GM20000 (cell line): ENCODE results near the gene SLC39A7.

Experiments used
- DNase-seq: peaks from one replicate; pipeline ENCODE4 v3.0.0; 2012; ENCODE audit warnings: low spot score
- TF ChIP-seq, protein P1 (sequence below): IDR thresholded peaks from 2 replicates; pipeline ENCODE4 v1.5.1; 2012; ENCODE audit warnings: mild to moderate bottlenecking, control low read depth; ENCODE audit errors: extremely low read depth, missing control alignments

Gene SLC39A7

DNA sequence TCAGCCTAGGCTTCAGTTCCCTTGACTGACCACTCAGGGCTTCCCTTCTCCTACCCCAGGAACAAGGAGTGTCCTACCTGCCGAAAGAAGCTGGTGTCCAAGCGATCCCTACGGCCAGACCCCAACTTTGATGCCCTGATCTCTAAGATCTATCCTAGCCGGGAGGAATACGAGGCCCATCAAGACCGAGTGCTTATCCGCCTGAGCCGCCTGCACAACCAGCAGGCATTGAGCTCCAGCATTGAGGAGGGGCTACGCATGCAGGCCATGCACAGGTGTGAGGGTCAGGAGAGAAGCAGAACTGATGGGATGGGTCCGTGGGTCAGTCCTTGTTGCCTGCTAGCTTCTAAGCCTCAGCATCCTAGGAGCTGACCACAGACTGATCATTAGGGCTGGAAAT is 9.2 kb downstream of the SLC39A7 start:
- TF ChIP-seq, protein P1, sequence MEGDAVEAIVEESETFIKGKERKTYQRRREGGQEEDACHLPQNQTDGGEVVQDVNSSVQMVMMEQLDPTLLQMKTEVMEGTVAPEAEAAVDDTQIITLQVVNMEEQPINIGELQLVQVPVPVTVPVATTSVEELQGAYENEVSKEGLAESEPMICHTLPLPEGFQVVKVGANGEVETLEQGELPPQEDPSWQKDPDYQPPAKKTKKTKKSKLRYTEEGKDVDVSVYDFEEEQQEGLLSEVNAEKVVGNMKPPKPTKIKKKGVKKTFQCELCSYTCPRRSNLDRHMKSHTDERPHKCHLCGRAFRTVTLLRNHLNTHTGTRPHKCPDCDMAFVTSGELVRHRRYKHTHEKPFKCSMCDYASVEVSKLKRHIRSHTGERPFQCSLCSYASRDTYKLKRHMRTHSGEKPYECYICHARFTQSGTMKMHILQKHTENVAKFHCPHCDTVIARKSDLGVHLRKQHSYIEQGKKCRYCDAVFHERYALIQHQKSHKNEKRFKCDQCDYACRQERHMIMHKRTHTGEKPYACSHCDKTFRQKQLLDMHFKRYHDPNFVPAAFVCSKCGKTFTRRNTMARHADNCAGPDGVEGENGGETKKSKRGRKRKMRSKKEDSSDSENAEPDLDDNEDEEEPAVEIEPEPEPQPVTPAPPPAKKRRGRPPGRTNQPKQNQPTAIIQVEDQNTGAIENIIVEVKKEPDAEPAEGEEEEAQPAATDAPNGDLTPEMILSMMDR, result no peak
- DNase-seq, result peak; percentile 7

DNA sequence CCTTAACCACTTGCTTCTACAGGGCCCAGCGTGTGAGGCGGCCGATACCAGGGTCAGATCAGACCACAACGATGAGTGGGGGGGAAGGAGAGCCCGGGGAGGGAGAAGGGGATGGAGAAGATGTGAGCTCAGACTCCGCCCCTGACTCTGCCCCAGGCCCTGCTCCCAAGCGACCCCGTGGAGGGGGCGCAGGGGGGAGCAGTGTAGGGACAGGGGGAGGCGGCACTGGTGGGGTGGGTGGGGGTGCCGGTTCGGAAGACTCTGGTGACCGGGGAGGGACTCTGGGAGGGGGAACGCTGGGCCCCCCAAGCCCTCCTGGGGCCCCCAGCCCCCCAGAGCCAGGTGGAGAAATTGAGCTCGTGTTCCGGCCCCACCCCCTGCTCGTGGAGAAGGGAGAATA is 10.5 kb downstream of the SLC39A7 start:
- TF ChIP-seq, protein P1, result no peak
- peak; percentile 4 for DNase-seq

DNA sequence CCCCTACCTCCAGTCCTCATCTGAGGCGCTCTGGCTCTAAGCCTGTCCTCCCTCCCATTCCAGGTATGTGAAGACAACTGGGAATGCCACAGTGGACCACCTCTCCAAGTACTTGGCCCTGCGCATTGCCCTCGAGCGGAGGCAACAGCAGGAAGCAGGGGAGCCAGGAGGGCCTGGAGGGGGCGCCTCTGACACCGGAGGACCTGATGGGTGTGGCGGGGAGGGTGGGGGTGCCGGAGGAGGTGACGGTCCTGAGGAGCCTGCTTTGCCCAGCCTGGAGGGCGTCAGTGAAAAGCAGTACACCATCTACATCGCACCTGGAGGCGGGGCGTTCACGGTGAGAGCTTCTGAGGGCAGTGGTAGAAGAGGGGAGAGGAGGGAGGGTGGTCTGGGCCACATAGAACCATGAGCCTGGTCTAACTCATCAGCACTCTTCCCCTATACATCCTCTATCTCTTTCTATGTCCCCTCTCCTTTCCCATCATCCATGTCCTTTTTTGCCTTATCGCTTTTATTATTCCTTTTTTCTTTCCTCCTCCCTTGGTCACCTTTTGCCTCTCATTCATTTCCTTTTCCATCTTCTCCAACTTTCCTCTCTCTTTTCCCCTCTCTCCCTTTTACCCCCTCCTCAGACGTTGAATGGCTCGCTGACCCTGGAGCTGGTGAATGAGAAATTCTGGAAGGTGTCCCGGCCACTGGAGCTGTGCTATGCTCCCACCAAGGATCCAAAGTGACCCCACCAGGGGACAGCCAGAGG is 11.2 kb downstream of the SLC39A7 start:
- TF ChIP-seq, protein P1, result no peak
- DNase-seq, result no peak

DNA sequence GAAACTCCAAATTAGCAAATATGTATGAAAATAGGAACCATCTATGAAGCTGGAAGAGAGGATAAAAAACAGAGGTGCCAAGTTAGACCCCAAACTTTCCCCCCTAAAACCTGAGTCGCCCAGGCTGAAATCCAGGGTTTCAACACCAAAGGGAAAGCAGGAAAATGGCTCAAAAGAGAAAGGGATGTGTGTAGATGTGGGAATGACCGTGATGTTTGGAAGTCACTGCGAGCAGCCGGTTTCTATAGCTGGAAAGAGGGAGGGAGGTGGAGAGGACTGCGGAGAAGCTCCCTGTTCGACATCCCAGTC is 12.1 kb downstream of the SLC39A7 start:
- no peak for DNase-seq
- TF ChIP-seq, protein P1, result no peak

DNA sequence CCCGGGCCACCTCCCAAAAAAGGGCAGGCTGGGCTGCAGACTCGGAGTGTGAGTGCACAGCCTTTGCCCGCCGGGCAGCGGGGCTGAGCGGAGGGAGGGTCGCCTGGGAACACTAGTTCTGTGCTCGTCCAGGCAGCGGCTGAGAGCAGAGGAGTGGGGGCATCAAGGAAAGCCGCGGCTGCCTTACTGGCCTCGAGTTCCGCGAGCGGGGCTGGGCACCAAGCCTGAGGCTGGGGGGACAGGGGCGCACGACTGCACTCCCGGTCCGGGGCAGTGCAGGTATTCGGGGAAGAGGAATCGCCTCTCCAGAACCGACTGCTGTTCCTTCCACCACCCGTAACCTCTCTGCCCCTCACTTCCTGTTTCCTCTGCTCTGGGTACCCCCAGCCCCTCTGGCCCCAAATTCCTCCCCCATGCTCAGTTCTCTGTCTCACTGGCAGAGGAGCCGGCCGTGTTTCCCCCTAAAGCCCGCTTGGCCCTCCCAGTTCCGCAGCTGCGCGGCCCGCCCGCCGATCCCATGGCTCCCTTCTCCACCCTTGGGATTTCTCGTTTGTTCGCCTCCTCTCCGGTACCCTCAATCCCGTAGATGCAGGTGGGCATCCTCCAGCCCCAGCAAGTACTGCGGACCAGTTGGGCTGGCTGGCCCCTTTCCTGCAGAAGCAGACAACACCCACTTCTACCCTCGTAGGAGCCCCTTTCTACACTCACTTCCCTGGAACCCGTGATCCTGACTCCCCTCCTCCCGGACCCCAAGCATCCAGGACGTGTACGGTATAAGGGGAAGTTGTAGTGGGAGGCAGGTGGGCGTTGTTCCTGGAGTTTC is 12.7 kb downstream of the SLC39A7 start:
- TF ChIP-seq, protein P1, result no peak
- no peak for DNase-seq

DNA sequence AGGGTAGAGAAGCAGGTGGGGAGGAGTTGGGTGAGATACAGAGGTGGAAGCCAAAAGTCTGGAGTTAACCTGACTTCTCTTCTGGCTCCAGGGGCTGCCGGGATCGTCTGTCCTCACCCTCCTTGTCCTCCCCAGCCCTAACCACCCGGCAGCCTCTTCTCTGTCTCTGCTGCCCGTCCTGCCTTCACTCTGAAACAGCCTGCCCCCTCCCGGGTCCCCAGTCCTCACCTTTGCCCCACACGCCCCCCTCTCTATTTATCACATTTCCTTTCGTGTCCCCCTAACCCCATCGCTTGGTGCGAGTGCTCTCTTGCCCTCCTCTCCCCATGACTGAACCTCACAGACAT is 13.3 kb downstream of the SLC39A7 start:
- TF ChIP-seq, protein P1, result no peak
- DNase-seq, result no peak
